Activated B cell treated with CpG ODN at 0.5 μM for 24 hours (primary cell): ENCODE measurements around the gene GPRIN3. TPM values are rescaled to one million over a fixed set of nuclear protein-coding genes. Genes with fewer than 3 reads are reported as not detected.

Experiments
- ATAC-seq: fragments of 200-7000 bp; cut with Tn5 transposase; one replicate; pipeline ENCODE4 v1.10.0; 2021; ENCODE audit warnings: low read depth, mild to moderate bottlenecking, moderate library complexity
- CTCF ChIA-PET: fragments of 350-600 bp; sonication (Branson Sonifier 250); formaldehyde crosslinking; loops from one replicate; lab custom pipeline; 2021; ENCODE audit warnings: antibody characterized with exemption; lab: Charles Lee
- POLR2A ChIA-PET: fragments of 350-600 bp; sonication (Branson Sonifier 250); formaldehyde crosslinking; loops from one replicate; lab custom pipeline; 2021; ENCODE audit warnings: antibody characterized with exemption; lab: Charles Lee
- DNase-seq: peaks from one replicate; pipeline ENCODE4 v3.0.0; 2022
- H3K27ac Mint-ChIP-seq: one replicate; pipeline ENCODE4 v1.8.0; 2020; ENCODE audit warnings: mixed read lengths
- H3K27me3 Mint-ChIP-seq: one replicate; pipeline ENCODE4 v1.8.0; 2021; ENCODE audit warnings: mixed read lengths
- H3K36me3 Mint-ChIP-seq: one replicate; pipeline ENCODE4 v1.8.0; 2021; ENCODE audit warnings: low read depth, mixed read lengths
- H3K4me1 Mint-ChIP-seq: one replicate; pipeline ENCODE4 v1.8.0; 2021; ENCODE audit warnings: mixed read lengths
- H3K4me3 Mint-ChIP-seq: one replicate; pipeline ENCODE4 v1.8.0; 2020; ENCODE audit warnings: mild to moderate bottlenecking, mixed read lengths
- H3K9me3 Mint-ChIP-seq: one replicate; pipeline ENCODE4 v1.8.0; 2020; ENCODE audit warnings: mixed read lengths
- intact Hi-C: fragments of 100-400 bp; cut with micrococcal nuclease; formaldehyde crosslinking; loops from one replicate; pipeline ENCODE4 v1.15.1; 2024
- total RNA-seq: library from RNA; stranded (reverse); gene quantifications from 2 replicates; pipeline ENCODE4 v1.2.3, GENCODE V29; 2022
- TF ChIP-seq, protein P1 (sequence below): fragments of 200-600 bp; IDR thresholded peaks from one replicate; pipeline ENCODE4 v1.8.0; 2022; ENCODE audit warnings: antibody characterized with exemption, mild to moderate bottlenecking

Gene GPRIN3
- total RNA-seq, 1 donor from 2014 or later, result 1.8 TPM

DNA sequence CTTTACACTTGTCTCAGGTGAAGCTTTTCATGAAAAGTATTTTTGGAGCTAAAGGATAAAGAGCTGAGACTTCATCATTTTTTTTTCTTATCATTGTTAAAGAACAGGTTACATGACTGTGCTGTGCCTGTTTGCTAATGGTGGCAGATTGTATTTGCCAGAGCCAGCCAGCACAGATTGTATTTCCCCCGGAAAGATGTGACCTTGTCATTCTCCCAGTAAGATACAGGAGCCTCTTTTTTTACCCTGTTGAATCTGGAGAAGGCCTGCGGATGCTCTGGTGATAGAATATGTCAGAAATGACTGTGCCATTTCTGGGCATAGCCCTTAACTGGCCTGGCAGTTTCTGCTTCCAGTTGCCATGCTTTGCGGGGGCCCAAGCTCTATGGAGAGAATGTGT, 91.9 kb downstream of the GPRIN3 start:
- TF ChIP-seq, protein P1, sequence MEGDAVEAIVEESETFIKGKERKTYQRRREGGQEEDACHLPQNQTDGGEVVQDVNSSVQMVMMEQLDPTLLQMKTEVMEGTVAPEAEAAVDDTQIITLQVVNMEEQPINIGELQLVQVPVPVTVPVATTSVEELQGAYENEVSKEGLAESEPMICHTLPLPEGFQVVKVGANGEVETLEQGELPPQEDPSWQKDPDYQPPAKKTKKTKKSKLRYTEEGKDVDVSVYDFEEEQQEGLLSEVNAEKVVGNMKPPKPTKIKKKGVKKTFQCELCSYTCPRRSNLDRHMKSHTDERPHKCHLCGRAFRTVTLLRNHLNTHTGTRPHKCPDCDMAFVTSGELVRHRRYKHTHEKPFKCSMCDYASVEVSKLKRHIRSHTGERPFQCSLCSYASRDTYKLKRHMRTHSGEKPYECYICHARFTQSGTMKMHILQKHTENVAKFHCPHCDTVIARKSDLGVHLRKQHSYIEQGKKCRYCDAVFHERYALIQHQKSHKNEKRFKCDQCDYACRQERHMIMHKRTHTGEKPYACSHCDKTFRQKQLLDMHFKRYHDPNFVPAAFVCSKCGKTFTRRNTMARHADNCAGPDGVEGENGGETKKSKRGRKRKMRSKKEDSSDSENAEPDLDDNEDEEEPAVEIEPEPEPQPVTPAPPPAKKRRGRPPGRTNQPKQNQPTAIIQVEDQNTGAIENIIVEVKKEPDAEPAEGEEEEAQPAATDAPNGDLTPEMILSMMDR, result no peak
- Mint-ChIP-seq H3K4me1 (peaks cover 10% of the 10 kb centered on the region), H3K4me3 (no peak overlapping the region), H3K9me3 (no peaks in the 10 kb centered on the region), H3K27ac (no peak overlapping the region), H3K36me3 (no peaks in the 10 kb centered on the region), H3K27me3 (peaks cover 2% of the 10 kb centered on the region)
- POLR2A ChIA-PET, result no interaction called here
- CTCF ChIA-PET, result no interaction called here
- intact Hi-C loops, result no loop called here
- no peak for ATAC-seq
- DNase-seq, result no peak

DNA sequence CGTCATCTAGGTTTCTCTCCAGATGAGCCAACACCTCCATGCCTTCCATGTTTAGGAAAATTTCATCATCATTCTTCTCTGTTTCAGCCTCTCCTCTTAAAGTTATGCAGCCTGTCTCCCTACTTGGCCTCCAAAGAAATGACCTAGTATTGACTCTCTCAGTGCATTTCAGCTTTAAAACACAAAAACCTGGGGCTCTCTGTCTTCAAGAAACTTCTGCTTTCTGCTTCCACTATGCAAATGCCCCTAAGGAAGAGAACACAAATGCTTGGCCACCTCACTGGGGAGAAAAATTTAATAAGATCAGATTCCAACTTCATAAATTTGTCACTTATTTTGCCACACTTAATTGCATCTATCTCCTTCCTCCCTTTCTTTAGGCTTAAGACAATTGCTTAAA, 93.3 kb downstream of the GPRIN3 start:
- Mint-ChIP-seq H3K27ac (no peak overlapping the region), H3K4me1 (peaks cover 10% of the 10 kb centered on the region), H3K9me3 (no peaks in the 10 kb centered on the region), H3K27me3 (peaks cover 3% of the 10 kb centered on the region), H3K4me3 (no peak overlapping the region), H3K36me3 (no peaks in the 10 kb centered on the region)
- TF ChIP-seq, protein P1, result no peak
- POLR2A ChIA-PET, result no interaction called here
- DNase-seq (no peak), ATAC-seq (no peak)
- CTCF ChIA-PET, result no interaction called here
- intact Hi-C loops, result no loop called here

DNA sequence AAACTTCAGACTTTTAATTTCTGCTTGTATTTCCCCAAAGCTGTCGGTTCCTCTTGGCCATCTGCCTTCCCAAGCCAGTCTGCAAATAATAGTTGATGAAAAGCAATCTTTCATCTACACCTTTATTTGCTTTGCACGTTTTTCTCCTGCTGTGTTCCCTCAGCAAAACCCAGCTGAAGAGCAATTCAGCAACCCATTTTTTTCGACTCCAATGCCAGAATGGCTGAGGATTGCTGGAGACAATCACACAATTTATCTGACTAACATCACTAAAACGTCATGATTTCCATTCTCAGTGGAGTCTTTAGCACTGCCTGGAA, 94.3 kb downstream of the GPRIN3 start:
- no peak for DNase-seq
- Mint-ChIP-seq H3K27me3 (peaks cover 3% of the 10 kb centered on the region), H3K9me3 (no peaks in the 10 kb centered on the region), H3K27ac (no peak overlapping the region), H3K4me1 (peaks cover 10% of the 10 kb centered on the region), H3K36me3 (no peaks in the 10 kb centered on the region), H3K4me3 (no peak overlapping the region)
- intact Hi-C loops, result no loop called here
- TF ChIP-seq, protein P1, result no peak
- POLR2A ChIA-PET, result no interaction called here
- ATAC-seq, result no peak
- CTCF ChIA-PET, result no interaction called here

DNA sequence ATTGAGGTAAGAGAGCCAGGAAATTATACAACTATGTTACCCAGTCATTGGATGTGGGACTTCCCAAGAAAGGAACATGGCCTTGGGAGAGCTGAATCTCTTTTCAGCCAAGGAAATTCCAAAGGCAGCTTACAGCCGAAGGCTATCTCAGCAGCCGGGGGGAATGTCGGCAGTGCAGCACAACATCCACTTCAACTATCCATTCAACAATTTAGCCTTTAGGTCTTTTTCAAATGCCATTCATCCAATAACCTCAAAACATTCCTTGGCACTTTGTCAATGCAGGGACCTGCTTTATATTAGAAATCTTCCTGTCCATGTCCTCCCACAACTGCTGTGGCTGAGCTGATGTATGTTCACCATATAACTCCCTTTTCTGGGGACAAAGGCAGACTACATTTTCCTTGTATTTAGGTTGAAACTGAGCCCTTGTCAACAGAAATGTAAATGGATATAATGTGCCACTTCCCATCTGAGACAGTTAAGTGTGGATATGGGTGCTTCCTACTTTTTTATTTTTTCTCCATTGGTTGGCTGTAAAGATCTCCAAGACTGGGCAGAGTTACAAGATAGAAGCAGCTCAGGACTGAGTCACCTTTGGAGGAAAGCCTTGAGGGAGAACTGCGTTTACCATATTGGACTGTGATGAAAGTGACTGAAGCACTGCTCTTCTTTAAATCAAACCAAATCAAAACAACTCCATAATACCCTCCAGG, 94.8 kb downstream of the GPRIN3 start:
- ATAC-seq (no peak), DNase-seq (no peak)
- TF ChIP-seq, protein P1, result no peak
- peaks cover 3% of the 10 kb centered on the region for H3K27me3 Mint-ChIP-seq
- H3K4me1 Mint-ChIP-seq, result peaks cover 10% of the 10 kb centered on the region
- ChIA-PET POLR2A (no interaction called here), CTCF (no interaction called here)
- no peaks in the 10 kb centered on the region for H3K36me3 Mint-ChIP-seq
- H3K27ac Mint-ChIP-seq, result no peak overlapping the region
- H3K9me3 Mint-ChIP-seq, result no peaks in the 10 kb centered on the region
- H3K4me3 Mint-ChIP-seq, result no peak overlapping the region
- intact Hi-C loops, result no loop called here

DNA sequence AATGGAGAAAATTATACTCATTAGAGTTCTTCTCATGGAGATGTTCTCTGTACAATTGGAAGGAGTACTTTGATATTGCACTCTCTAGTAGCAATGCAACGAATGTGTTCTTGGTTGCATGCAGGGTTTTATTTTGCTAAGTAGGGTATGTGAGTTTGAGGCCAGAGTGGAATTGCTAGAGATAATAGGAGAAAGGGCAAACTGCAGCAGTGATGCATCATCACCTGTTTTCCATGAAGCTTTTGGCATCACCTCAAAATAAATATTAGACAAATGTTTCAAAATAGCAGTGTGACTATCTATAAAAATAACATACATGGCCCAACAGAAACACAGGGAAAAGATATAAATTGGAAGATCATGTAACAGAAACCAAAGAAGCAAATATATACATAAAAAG, 103.0 kb downstream of the GPRIN3 start:
- CTCF ChIA-PET, result no interaction called here
- peaks cover 7% of the 10 kb centered on the region for H3K27me3 Mint-ChIP-seq
- DNase-seq, result no peak
- TF ChIP-seq, protein P1, result no peak
- H3K9me3 Mint-ChIP-seq, result no peaks in the 10 kb centered on the region
- POLR2A ChIA-PET, result no interaction called here
- no peaks in the 10 kb centered on the region for H3K4me1 Mint-ChIP-seq
- no peak for ATAC-seq
- intact Hi-C loops, result no loop called here
- no peaks in the 10 kb centered on the region for H3K36me3 Mint-ChIP-seq
- H3K4me3 Mint-ChIP-seq, result no peak overlapping the region
- H3K27ac Mint-ChIP-seq, result no peak overlapping the region
